ENCODE measurements around the gene TNKS2.

The TNKS2 gene

GRCh38 chr10:91816981-91817380, 18.8 kb downstream of the TNKS2 start:
- no peak overlapping the region for H3K27ac ChIP-seq (ENCODE audit: poor library complexity, severe bottlenecking)
- H3K4me3 ChIP-seq (ENCODE audit: severe bottlenecking): no peak overlapping the region
- peaks cover 97% of the 10 kb centered on the region for H3K36me3 ChIP-seq (ENCODE audit: low read depth)
- H3K9me3 ChIP-seq (ENCODE audit: severe bottlenecking): no peaks in the 10 kb centered on the region
- no peak for DNase-seq (ENCODE audit: low spot score)
- H3K27me3 ChIP-seq (ENCODE audit: insufficient read depth, poor library complexity, severe bottlenecking): no peaks in the 10 kb centered on the region
- no peak for TF ChIP-seq CTCF (IDR thresholded peaks at IDR 0.05; ENCODE audit: poor library complexity, severe bottlenecking)
- no peaks in the 10 kb centered on the region for H3K4me1 ChIP-seq (ENCODE audit: insufficient read depth, poor library complexity, severe bottlenecking)
- no peak for ATAC-seq (ENCODE audit: low read depth)

- no peak for ATAC-seq (ENCODE audit: low read depth)
- no peak for TF ChIP-seq CTCF (IDR thresholded peaks at IDR 0.05; ENCODE audit: poor library complexity, severe bottlenecking)
- no peak for DNase-seq (ENCODE audit: low spot score)
- Histone ChIP-seq H3K27ac (ENCODE audit: poor library complexity, severe bottlenecking) (no peak overlapping the region), H3K36me3 (ENCODE audit: low read depth) (peaks cover 90% of the 10 kb centered on the region), H3K27me3 (ENCODE audit: insufficient read depth, poor library complexity, severe bottlenecking) (no peaks in the 10 kb centered on the region), H3K4me3 (ENCODE audit: severe bottlenecking) (no peak overlapping the region), H3K9me3 (ENCODE audit: severe bottlenecking) (no peaks in the 10 kb centered on the region), H3K4me1 (ENCODE audit: insufficient read depth, poor library complexity, severe bottlenecking) (no peaks in the 10 kb centered on the region)
Observed at GRCh38 chr10:91820144-91820543, 21.9 kb downstream of the TNKS2 start.

DNA sequence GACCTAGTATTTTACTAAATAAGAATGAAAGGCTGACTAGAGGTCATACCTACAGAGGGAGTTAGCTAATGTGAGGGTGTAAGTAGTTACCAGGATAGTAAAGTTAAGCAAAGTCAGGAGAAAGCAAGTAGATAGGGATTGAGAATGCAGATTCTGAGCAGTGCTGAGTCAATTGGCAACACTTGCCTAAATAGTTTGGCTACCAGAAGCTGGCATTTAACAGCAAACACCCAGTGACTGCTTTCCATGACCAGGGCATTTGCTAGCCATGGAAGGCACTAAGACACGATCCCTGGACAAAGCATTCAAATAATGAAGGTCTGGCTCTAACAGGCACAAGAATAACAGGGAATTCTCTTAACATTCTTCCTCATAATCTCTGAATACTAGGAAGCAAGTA, 25.9 kb downstream of the TNKS2 start:
- Histone ChIP-seq H3K36me3 (ENCODE audit: low read depth) (peaks cover 92% of the 10 kb centered on the region), H3K4me3 (ENCODE audit: severe bottlenecking) (no peak overlapping the region), H3K27me3 (ENCODE audit: insufficient read depth, poor library complexity, severe bottlenecking) (no peaks in the 10 kb centered on the region), H3K4me1 (ENCODE audit: insufficient read depth, poor library complexity, severe bottlenecking) (no peaks in the 10 kb centered on the region), H3K27ac (ENCODE audit: poor library complexity, severe bottlenecking) (no peak overlapping the region), H3K9me3 (ENCODE audit: severe bottlenecking) (no peaks in the 10 kb centered on the region)
- no peak for ATAC-seq (ENCODE audit: low read depth)
- no peak for DNase-seq (ENCODE audit: low spot score)
- TF ChIP-seq CTCF (IDR thresholded peaks at IDR 0.05; ENCODE audit: poor library complexity, severe bottlenecking): no peak

- no peak for TF ChIP-seq CTCF (IDR thresholded peaks at IDR 0.05; ENCODE audit: poor library complexity, severe bottlenecking)
- Histone ChIP-seq H3K9me3 (ENCODE audit: severe bottlenecking) (no peaks in the 10 kb centered on the region), H3K36me3 (ENCODE audit: low read depth) (peaks cover 97% of the 10 kb centered on the region), H3K4me3 (ENCODE audit: severe bottlenecking) (no peak overlapping the region), H3K27me3 (ENCODE audit: insufficient read depth, poor library complexity, severe bottlenecking) (no peaks in the 10 kb centered on the region), H3K4me1 (ENCODE audit: insufficient read depth, poor library complexity, severe bottlenecking) (no peaks in the 10 kb centered on the region), H3K27ac (ENCODE audit: poor library complexity, severe bottlenecking) (no peak overlapping the region)
- DNase-seq (ENCODE audit: low spot score): no peak
- no peak for ATAC-seq (ENCODE audit: low read depth)
Observed at GRCh38 chr10:91829268-91829667, 31.0 kb downstream of the TNKS2 start.

- ATAC-seq (ENCODE audit: low read depth): no peak
- no peak overlapping the region for H3K27ac ChIP-seq (ENCODE audit: poor library complexity, severe bottlenecking)
- peaks cover 90% of the 10 kb centered on the region for H3K36me3 ChIP-seq (ENCODE audit: low read depth)
Observed at GRCh38 chr10:91838199-91838598, 40.0 kb downstream of the TNKS2 start.

More at GRCh38 chr10:91838199-91838598, 40.0 kb downstream of the TNKS2 start:
- DNase-seq (ENCODE audit: low spot score): no peak
- H3K27me3 ChIP-seq (ENCODE audit: insufficient read depth, poor library complexity, severe bottlenecking): no peaks in the 10 kb centered on the region
- no peaks in the 10 kb centered on the region for H3K9me3 ChIP-seq (ENCODE audit: severe bottlenecking)
- no peak overlapping the region for H3K4me3 ChIP-seq (ENCODE audit: severe bottlenecking)
- no peaks in the 10 kb centered on the region for H3K4me1 ChIP-seq (ENCODE audit: insufficient read depth, poor library complexity, severe bottlenecking)
- TF ChIP-seq CTCF (IDR thresholded peaks at IDR 0.05; ENCODE audit: poor library complexity, severe bottlenecking): no peak
